T47D (cell line): ENCODE data around the gene DGKH.
"Not testable (repeated sequence)": the region's sequence is repeated elsewhere in the genome, so short reads cannot be mapped to it uniquely, and the experiment has no call there.

Source experiments
- DNase-seq, 2 experiments: peaks; one replicate each; pipeline versions ENCODE4 v3.0.0 to v3.0.0-alpha.2; 2011 to 2012; ENCODE audit warnings: low read depth in 1 of 2, low spot score in 1 of 2
- JUND ChIP-seq: IDR thresholded peaks from 2 replicates; pipeline ENCODE4 v1.6.1; 2012; ENCODE audit warnings: low read depth
- in situ Hi-C: cut with HindIII; loops from 2 replicates; pipeline ENCODE4 v1.10.0; 2016; ENCODE audit warnings: low sequenced_read_pairs, low pct_unique_long_range_greater_than_20kb

The DGKH gene

DNA sequence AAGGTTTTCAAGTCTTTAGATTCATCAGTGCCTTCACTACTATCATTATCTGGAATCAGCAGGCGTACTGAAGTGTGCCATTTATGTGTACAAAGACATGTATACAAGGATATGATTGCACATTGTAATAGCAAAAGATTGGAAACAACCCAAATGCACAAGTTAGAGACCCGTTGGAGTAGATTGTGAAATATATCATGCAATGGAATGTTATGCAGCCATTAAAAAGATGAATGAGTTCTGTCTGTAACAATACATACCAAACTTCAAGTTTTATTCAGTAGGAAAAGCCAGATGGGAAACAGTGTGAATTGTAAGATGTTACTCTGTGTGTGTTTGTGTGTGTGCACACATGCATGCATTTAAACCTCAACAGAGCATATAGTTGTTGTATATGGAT is 97.9 kb downstream of the DGKH start:
- no peak for TF ChIP-seq JUND
- in situ Hi-C loops, result no loop called here
- DNase-seq, result no peak

DNA sequence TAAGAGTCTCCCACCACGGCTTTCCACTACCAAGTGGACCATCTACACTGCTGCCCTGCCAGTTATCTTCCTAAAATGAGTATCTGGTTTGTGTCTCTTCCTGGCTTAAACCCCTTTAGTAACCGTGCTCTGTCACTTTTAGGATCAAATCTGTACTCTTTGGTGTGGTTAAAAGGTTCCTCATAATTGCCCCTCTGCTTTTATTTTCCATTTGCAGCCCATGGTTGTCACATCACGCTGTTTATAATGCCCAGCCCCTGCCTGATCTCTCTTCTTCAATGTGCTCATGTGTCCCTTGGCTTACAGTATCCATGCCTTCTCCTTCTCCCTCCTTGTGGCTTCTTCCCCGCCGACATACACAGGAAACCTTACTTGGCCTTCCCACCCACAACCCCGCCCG is 100.1 kb downstream of the DGKH start:
- TF ChIP-seq JUND, result no peak
- in situ Hi-C loops, result no loop called here
- no peak for DNase-seq

GRCh38 chr13:42149136-42149535 is 100.7 kb downstream of the DGKH start:
- TF ChIP-seq JUND, result no peak
- in situ Hi-C loops, result no loop called here
- no peak for DNase-seq

GRCh38 chr13:42151781-42152180 is 103.3 kb downstream of the DGKH start:
- TF ChIP-seq JUND, result no peak
- in situ Hi-C loops, result no loop called here
- DNase-seq, result no peak

DNA sequence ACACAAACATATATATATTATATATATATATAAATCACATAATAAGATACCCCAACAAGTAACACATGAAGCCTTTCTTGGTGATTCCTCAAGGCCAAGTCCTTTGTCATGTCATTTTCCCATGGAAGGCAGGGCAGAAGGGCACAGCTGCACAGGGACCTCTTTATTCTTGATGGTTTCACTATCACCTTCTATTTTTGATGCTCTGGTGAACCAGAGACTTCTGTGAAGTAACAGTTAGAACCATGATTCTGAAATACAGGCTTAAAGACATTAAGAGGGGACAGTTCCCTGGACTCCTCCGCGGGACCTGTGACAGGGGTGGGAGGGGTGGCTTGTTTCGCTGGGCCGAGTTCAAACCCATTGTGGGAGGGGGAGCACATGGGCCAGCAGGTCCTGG is 104.0 kb downstream of the DGKH start:
- DNase-seq, result no peak
- in situ Hi-C loops, result no loop called here
- TF ChIP-seq JUND, result no peak

GRCh38 chr13:42153199-42154113 is 105.0 kb downstream of the DGKH start:
- peak in 1 of 2 experiments; percentile 2 for DNase-seq
- no peak for TF ChIP-seq JUND
- in situ Hi-C loops, result no loop called here

GRCh38 chr13:42155251-42155650 is 106.8 kb downstream of the DGKH start:
- in situ Hi-C loops, result no loop called here
- TF ChIP-seq JUND, result no peak
- no peak for DNase-seq

GRCh38 chr13:42163338-42163737 is 114.9 kb downstream of the DGKH start:
- in situ Hi-C loops, result not testable (repeated sequence)

GRCh38 chr13:42163910-42164309 is 115.5 kb downstream of the DGKH start:
- in situ Hi-C loops, DNase-seq: not testable (repeated sequence)

More at GRCh38 chr13:42163338-42163737, 114.9 kb downstream of the DGKH start:
- not testable (repeated sequence) for DNase-seq

GRCh38 chr13:42164557-42165125 is 116.2 kb downstream of the DGKH start:
- no peak for TF ChIP-seq JUND
- in situ Hi-C loops, result no loop called here
- no peak for DNase-seq

GRCh38 chr13:42168496-42168895 is 120.0 kb downstream of the DGKH start:
- TF ChIP-seq JUND, result no peak
- in situ Hi-C loops, result no loop called here
- no peak for DNase-seq

DNA sequence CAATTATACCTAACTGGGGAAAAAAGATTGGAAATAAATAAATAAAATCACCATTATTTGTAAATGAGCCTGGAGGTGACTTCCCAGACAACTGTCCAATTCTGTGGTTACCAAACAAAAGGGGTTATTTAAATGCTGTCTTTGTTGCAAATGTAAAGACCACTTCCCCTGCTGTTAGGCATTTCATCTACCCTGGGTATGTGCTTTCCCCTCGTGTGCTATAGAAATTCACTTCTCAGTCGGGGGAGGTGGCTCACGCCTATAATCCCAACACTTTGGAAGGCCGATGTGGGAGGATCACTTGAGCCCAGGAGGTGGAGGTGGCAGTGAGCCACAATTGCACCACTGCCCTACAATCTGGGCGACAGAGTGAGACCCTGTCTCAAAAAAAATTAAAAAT is 121.6 kb downstream of the DGKH start:
- in situ Hi-C loops, result no loop called here
- no peak for DNase-seq

GRCh38 chr13:42173789-42174343 is 125.4 kb downstream of the DGKH start:
- in situ Hi-C loops, result no loop called here
- TF ChIP-seq JUND, result no peak
- DNase-seq, result no peak

More for the DNA sequence above, 121.6 kb downstream of the DGKH start:
- no peak for TF ChIP-seq JUND
